ENCODE results near the gene ADAMTS4.

The ADAMTS4 gene

GRCh38 chr1:161153682-161154337 lies 45.0 kb downstream of the ADAMTS4 start, which contains the start of gene UFC1:
UFC1 (plus strand) TSS chr1:161153978; CDS start chr1:161153998, 20 bp downstream.
- DNase-seq (ENCODE audit: low read depth, low spot score): no peak

GRCh38 chr1:161153176-161153575 lies 45.7 kb downstream of the ADAMTS4 start:
- no peak for DNase-seq (ENCODE audit: low read depth, low spot score)

- no peak for DNase-seq (ENCODE audit: low read depth, low spot score)
Observed at GRCh38 chr1:161145832-161146231, 53.0 kb downstream of the ADAMTS4 start.

GRCh38 chr1:161140755-161141400 lies 58.0 kb downstream of the ADAMTS4 start:
- no peak for DNase-seq (ENCODE audit: low read depth, low spot score)

- no peak for DNase-seq (ENCODE audit: low read depth, low spot score)
Observed at GRCh38 chr1:161139766-161140165, 59.1 kb downstream of the ADAMTS4 start.

- no peak for DNase-seq (ENCODE audit: low read depth, low spot score)
Observed at GRCh38 chr1:161138431-161138830, 60.4 kb downstream of the ADAMTS4 start.

- DNase-seq (ENCODE audit: low read depth, low spot score): no peak
Observed at GRCh38 chr1:161137881-161138280, 61.0 kb downstream of the ADAMTS4 start.

All from iPS DF 19.7 (cell line).